HepG2 (cell line): ENCODE results near the gene EVL. TPM values are rescaled to one million over a fixed set of nuclear protein-coding genes. Genes with fewer than 3 reads are reported as not detected.

Experiments used
- ATAC-seq: fragments of 200-7000 bp; cut with Tn5 transposase; 3 replicates; pipeline ENCODE4 v1.9.1; 2020; ENCODE audit warnings: mild to moderate bottlenecking, moderate library complexity
- BruUV-seq: library from RNA; stranded (reverse); fragments of 400-500 nt; replicated peaks from 2 replicates; lab custom pipeline; 2021; lab: Mats Ljungman, UMichigan
- CTCF ChIA-PET: fragments of 300-600 bp; formaldehyde crosslinking; extraction: SDS; loops from one replicate; lab custom pipeline; 2021; ENCODE audit warnings: low total read pairs, inconsistent platforms, low intra/inter-chr PET ratio; lab: Yijun Ruan, JAX
- POLR2A ChIA-PET: fragments of 350-600 bp; sonication (Branson Sonifier 250); formaldehyde crosslinking; loops from one replicate; lab custom pipeline; 2020; ENCODE audit warnings: antibody characterized with exemption, inconsistent platforms; lab: Yijun Ruan, JAX
- DNase-seq: peaks from one replicate; pipeline ENCODE4 v3.0.0-alpha.2; 2015; ENCODE audit warnings: low spot score
- FAIRE-seq: peaks from 3 replicates; lab custom pipeline; 2011; peaks lifted over from hg19 to GRCh38; lab: Jason Lieb, UNC
- H2AFZ ChIP-seq: one replicate; pipeline ENCODE4 v1.6.1; 2011; ENCODE audit warnings: low read length, inconsistent platforms
- H3K27ac ChIP-seq: fragments of 300-600 bp; 3 replicates; pipeline ENCODE4 v1.8.0; 2011; ENCODE audit warnings: mixed run types, mild to moderate bottlenecking, mixed read lengths, low read length, inconsistent platforms; ENCODE audit not compliant: insufficient read depth; ENCODE audit errors: extremely low read length
- H3K27me3 ChIP-seq, 2 experiments: fragments of 200-600 bp in 1 of 2; 2 replicates in 1 of 2; 3 replicates in 1 of 2; pipeline versions ENCODE4 v1.6.0 to v1.8.0; 2011; ENCODE audit warnings: low read length in 2 of 2, mild to moderate bottlenecking in 2 of 2, moderate library complexity in 2 of 2, inconsistent platforms in 1 of 2; ENCODE audit not compliant: insufficient read depth in 2 of 2, control insufficient read depth in 1 of 2
- H3K36me3 ChIP-seq, 2 experiments: fragments of 200-600 bp in 1 of 2; replicated peaks in 1 of 2; 2 replicates in 1 of 2; 3 replicates in 1 of 2; pipeline versions ENCODE4 v1.5.1 to v1.8.0; 2011; ENCODE audit warnings: low read length in 2 of 2, inconsistent platforms in 1 of 2; ENCODE audit not compliant: insufficient read depth in 2 of 2, control insufficient read depth in 1 of 2
- H3K4me1 ChIP-seq: 2 replicates; pipeline ENCODE4 v1.5.1; 2012; ENCODE audit warnings: low read length, inconsistent platforms; ENCODE audit not compliant: insufficient read depth
- H3K4me2 ChIP-seq: 2 replicates; pipeline ENCODE4 v1.6.0; 2011; ENCODE audit warnings: low read depth, low read length, inconsistent platforms
- H3K4me3 ChIP-seq, 3 experiments: fragments of 200-600 bp in 1 of 3; sonication (generic), shearing (Covaris generic) in 1 of 3; replicated peaks in 1 of 3; 2 replicates each; pipeline ENCODE4 v1.5.1; 2011 to 2016; ENCODE audit warnings: low read length in 3 of 3, inconsistent platforms in 2 of 3, low read depth in 2 of 3, mild to moderate bottlenecking in 2 of 3, control low read depth in 1 of 3, mixed read lengths in 1 of 3; ENCODE audit not compliant: insufficient read depth in 1 of 3
- H3K79me2 ChIP-seq: one replicate; pipeline ENCODE4 v1.6.1; 2011; ENCODE audit warnings: low read length, inconsistent platforms; ENCODE audit not compliant: insufficient read depth
- H3K9ac ChIP-seq: 2 replicates; pipeline ENCODE4 v1.6.0; 2011; ENCODE audit warnings: mild to moderate bottlenecking, low read depth, low read length, inconsistent platforms; ENCODE audit not compliant: insufficient read depth
- H3K9me3 ChIP-seq: 2 replicates; pipeline ENCODE4 v1.5.1; 2012; ENCODE audit warnings: mild to moderate bottlenecking, low read length
- H4K20me1 ChIP-seq: 2 replicates; pipeline ENCODE4 v1.6.0; 2011; ENCODE audit warnings: inconsistent platforms, mild to moderate bottlenecking, low read length, moderate library complexity; ENCODE audit not compliant: insufficient read depth
- ARNT2 ChIP-seq: sonication (generic); formaldehyde crosslinking; IDR thresholded peaks from 2 replicates; pipeline ENCODE4 v1.8.0; 2022; ENCODE audit warnings: mild to moderate bottlenecking, low read depth, missing genetic modification reagents, moderate library complexity
- CHD4 ChIP-seq: fragments of 200-600 bp; sonication (generic); IDR thresholded peaks from 2 replicates; pipeline ENCODE4 v1.7.0; 2017; ENCODE audit warnings: mild to moderate bottlenecking, low read length, borderline replicate concordance
- EP300 ChIP-seq, 3 experiments: sonication (generic) in 1 of 3; formaldehyde crosslinking in 1 of 3; IDR thresholded peaks; 2 replicates each; pipeline versions ENCODE4 v1.5.1 to v1.6.1; 2011 to 2020; ENCODE audit warnings: low read depth in 2 of 3, low read length in 2 of 3, borderline replicate concordance in 1 of 3, improper control_type of control experiment in 1 of 3, mild to moderate bottlenecking in 1 of 3, missing genetic modification reagents in 1 of 3, moderate library complexity in 1 of 3
- FOXO4 ChIP-seq: sonication (generic); formaldehyde crosslinking; conservative IDR thresholded peaks from 2 replicates; pipeline ENCODE4 v1.8.1; 2023; ENCODE audit warnings: missing genetic modification reagents
- HNRNPK ChIP-seq: fragments of 200-400 bp; formaldehyde crosslinking; IDR thresholded peaks from 2 replicates; pipeline ENCODE4 v1.6.1; 2018; ENCODE audit warnings: low read length, low read depth, moderate library complexity, mild to moderate bottlenecking; ENCODE audit not compliant: poor library complexity, severe bottlenecking
- MXD1 ChIP-seq: sonication (generic); formaldehyde crosslinking; IDR thresholded peaks from 2 replicates; pipeline ENCODE4 v1.4.0; 2020; ENCODE audit warnings: mild to moderate bottlenecking, missing genetic modification reagents
- NR3C1 ChIP-seq: sonication (generic); formaldehyde crosslinking; IDR thresholded peaks from 2 replicates; pipeline ENCODE4 v1.4.0; 2020; ENCODE audit warnings: missing genetic modification reagents
- SP2 ChIP-seq: sonication (generic); formaldehyde crosslinking; IDR thresholded peaks from 2 replicates; pipeline ENCODE4 v1.5.1; 2020; ENCODE audit warnings: mild to moderate bottlenecking, missing genetic modification reagents
- ZFP1 ChIP-seq: IDR thresholded peaks from 2 replicates; pipeline ENCODE4 v1.6.1; 2016
- ZMYM4 ChIP-seq: sonication (generic); formaldehyde crosslinking; IDR thresholded peaks from 2 replicates; pipeline ENCODE4 v1.8.1; 2023; ENCODE audit warnings: mild to moderate bottlenecking, missing genetic modification reagents
- ZNF570 ChIP-seq: sonication (generic); formaldehyde crosslinking; IDR thresholded peaks from 2 replicates; pipeline ENCODE4 v1.4.0; 2020; ENCODE audit warnings: mild to moderate bottlenecking, missing genetic modification reagents, borderline replicate concordance
- ZNF737 ChIP-seq: sonication (generic); formaldehyde crosslinking; IDR thresholded peaks from 2 replicates; pipeline ENCODE4 v1.5.0; 2020; ENCODE audit warnings: missing genetic modification reagents, mild to moderate bottlenecking, borderline replicate concordance
- WGBS: methylation state at CpG from one replicate; pipeline ENCODE4 v1.1.6; 2017; ENCODE audit warnings: low lambda C conversion rate; 5-methylcytosine and 5-hydroxymethylcytosine counted together
- in situ Hi-C: cut with HindIII; loops from 2 replicates; pipeline ENCODE4 v1.10.0; 2017; ENCODE audit warnings: low pct_unique_long_range_greater_than_20kb; ENCODE audit not compliant: extremely low pct_ligation_motif_present
- intact Hi-C: fragments of 100-400 bp; cut with micrococcal nuclease; formaldehyde crosslinking; loops from one replicate; pipeline ENCODE4 v1.10.0; 2022; ENCODE audit not compliant: unreplicated experiment
- polyA plus RNA-seq, 8 experiments: library from polyadenylated mRNA; depleted of rRNA in 3 of 8; stranded (reverse) in 7 of 8; unstranded in 1 of 8; fragments of >200 nt; fragmentation: Illumina TruSeq in 4 of 8; extraction: Trizol in 4 of 8; gene quantifications; 2 replicates each; pipeline versions ENCODE4 v1.2.1 to v1.2.3, GENCODE V29; 2011 to 2016; ENCODE audit warnings: low read depth in 4 of 8, missing spikeins in 1 of 8, mixed read lengths in 1 of 8; ENCODE audit not compliant: insufficient read depth in 1 of 8
- total RNA-seq, 5 experiments: library from RNA; depleted of rRNA; stranded (reverse); fragments of >200 nt; fragmentation: Illumina TruSeq; extraction: Trizol; gene quantifications; 2 replicates each; pipeline ENCODE4 v1.2.3, GENCODE V29; 2016; ENCODE audit warnings: low read depth in 1 of 5

EVL gene
- total and polyA plus RNA-seq, 2 of the 13 experiments (the other 11 are each of a cell fraction or from before 2014, with no cell fraction given): 15.1 to 31.2 TPM

- Histone ChIP-seq H2AFZ (no peak overlapping the region), H3K9ac (no peak overlapping the region), H4K20me1 (no peaks in the 10 kb centered on the region), H3K9me3 (no peaks in the 10 kb centered on the region), H3K4me3 (no peak overlapping the region), H3K27me3 (no peaks in the 10 kb centered on the region), H3K4me1 (no peaks in the 10 kb centered on the region), H3K27ac (no peak overlapping the region), H3K4me2 (no peak overlapping the region), H3K36me3 (peaks cover 5 to 16% of the 10 kb centered on the region in 2 experiments; a peak in 2 of 5 replicates), H3K79me2 (no peaks in the 10 kb centered on the region)
- no peak for FAIRE-seq
- TF ChIP-seq ZMYM4: no peak
- TF ChIP-seq NR3C1 (CRISPR knock-in tag): no peak
- TF ChIP-seq ZNF570 (CRISPR knock-in tag): no peak
- TF ChIP-seq ZNF737 (CRISPR knock-in tag): no peak
- TF ChIP-seq ARNT2: no peak
- TF ChIP-seq HNRNPK: no peak
- TF ChIP-seq SP2 (CRISPR knock-in tag): no peak
- no peak for TF ChIP-seq CHD4
- no peak for ATAC-seq
- intact Hi-C loops: no loop called here
- CTCF ChIA-PET: no interaction called here
- no TSS peak for BruUV-seq
- POLR2A ChIA-PET: no interaction called here
- no peak for DNase-seq
- 97% methylated on average over 6 of the region's 6 CpGs for WGBS
- in situ Hi-C loops: no loop called here
These were observed 20.2 kb downstream of the EVL start for GRCh38 chr14:100085462-100085861.

GRCh38 chr14:100086361-100086760 lies 21.1 kb downstream of the EVL start:
- Histone ChIP-seq H3K4me3 (no peak overlapping the region), H3K79me2 (no peaks in the 10 kb centered on the region), H3K9me3 (no peaks in the 10 kb centered on the region), H2AFZ (no peak overlapping the region), H3K9ac (no peak overlapping the region), H4K20me1 (no peaks in the 10 kb centered on the region), H3K4me2 (no peak overlapping the region), H3K27me3 (no peaks in the 10 kb centered on the region), H3K4me1 (no peaks in the 10 kb centered on the region), H3K36me3 (peaks cover 5 to 21% of the 10 kb centered on the region in 2 experiments; a peak in 2 of 5 replicates), H3K27ac (no peak overlapping the region)
- ATAC-seq (no peak), DNase-seq (no peak), FAIRE-seq (no peak)
- no TSS peak for BruUV-seq
- 100% methylated on average over 4 of the region's 5 CpGs for WGBS
- ChIA-PET POLR2A (no interaction called here), CTCF (no interaction called here)
- in situ Hi-C loops (no loop called here), intact Hi-C loops (no loop called here)
- no peak for TF ChIP-seq EP300 (IDR thresholded peaks at IDR 0.05; ENCODE audit: low read depth in 2 of 2, low read length in 2 of 2)
- no peak for TF ChIP-seq EP300 (CRISPR knock-in tag; IDR thresholded peaks at IDR 0.05; ENCODE audit: borderline replicate concordance)
- TF ChIP-seq FOXO4 (CRISPR knock-in tag): no peak
- TF ChIP-seq ZFP1 (CRISPR knock-in tag): no peak
- TF ChIP-seq MXD1: no peak
